A673 (cell line): ENCODE data around the gene IFT57. TPM values are rescaled to one million over a fixed set of nuclear protein-coding genes. Genes with fewer than 3 reads are reported as not detected.

ENCODE experiments used
- BruUV-seq: library from RNA; stranded (reverse); fragments of 400-500 nt; replicated peaks from 2 replicates; lab custom pipeline; 2021; lab: Mats Ljungman, UMichigan
- CTCF ChIA-PET: fragments of 300-600 bp; sonication (Branson Sonifier 250); formaldehyde crosslinking; loops from one replicate; lab custom pipeline; 2022; ENCODE audit warnings: antibody characterized with exemption; lab: Charles Lee
- POLR2A ChIA-PET: fragments of 300-600 bp; sonication (Branson Sonifier 250); formaldehyde crosslinking; loops from one replicate; lab custom pipeline; 2022; ENCODE audit warnings: antibody characterized with exemption; ENCODE audit not compliant: low non-redundant PET; lab: Charles Lee
- DNase-seq: peaks from one replicate; pipeline ENCODE4 v3.0.0-alpha.2; 2015; ENCODE audit warnings: low spot score
- H3K27ac ChIP-seq: fragments of 200-600 bp; sonication (generic); 2 replicates; pipeline ENCODE4 v1.5.1; 2016; ENCODE audit warnings: mixed run types, low read depth, mild to moderate bottlenecking, mixed read lengths, antibody characterized with exemption, low read length; ENCODE audit not compliant: poor library complexity, severe bottlenecking
- H3K27me3 ChIP-seq: fragments of 200-600 bp; sonication (generic); replicated peaks from 2 replicates; pipeline ENCODE4 v1.6.1; 2017; ENCODE audit warnings: mixed run types, low read depth, mild to moderate bottlenecking, mixed read lengths, antibody characterized with exemption, low read length; ENCODE audit not compliant: insufficient read depth, poor library complexity
- H3K36me3 ChIP-seq: fragments of 200-600 bp; sonication (generic); 2 replicates; pipeline ENCODE4 v1.6.1; 2016; ENCODE audit warnings: mixed run types, mild to moderate bottlenecking, mixed read lengths, antibody characterized with exemption, low read length; ENCODE audit not compliant: insufficient read depth, poor library complexity, severe bottlenecking
- H3K4me1 ChIP-seq: fragments of 200-600 bp; sonication (generic); 2 replicates; pipeline ENCODE4 v1.6.1; 2017; ENCODE audit warnings: mixed run types, mild to moderate bottlenecking, mixed read lengths, antibody characterized with exemption, low read length; ENCODE audit not compliant: insufficient read depth, poor library complexity, severe bottlenecking
- H3K4me3 ChIP-seq: fragments of 200-600 bp; sonication (generic); 2 replicates; pipeline ENCODE4 v1.5.1; 2016; ENCODE audit warnings: low read depth, mixed run types, mild to moderate bottlenecking, mixed read lengths, low read length; ENCODE audit not compliant: poor library complexity, severe bottlenecking
- H3K9me3 ChIP-seq: fragments of 200-600 bp; sonication (generic); 2 replicates; pipeline ENCODE4 v1.6.1; 2016; ENCODE audit warnings: mixed run types, low read depth, mild to moderate bottlenecking, mixed read lengths, antibody characterized with exemption, low read length; ENCODE audit not compliant: poor library complexity, severe bottlenecking
- EZH2 ChIP-seq: fragments of 200-600 bp; sonication (generic); IDR thresholded peaks from 2 replicates; pipeline ENCODE4 v1.6.1; 2017; ENCODE audit warnings: borderline replicate concordance, low read depth, mild to moderate bottlenecking, mixed read lengths, antibody characterized with exemption, low read length; ENCODE audit not compliant: poor library complexity, severe bottlenecking
- intact Hi-C: fragments of 100-400 bp; cut with micrococcal nuclease; formaldehyde crosslinking; loops from one replicate; pipeline ENCODE4 v1.10.0; 2022; ENCODE audit not compliant: unreplicated experiment
- total RNA-seq: library from RNA; stranded (reverse); gene quantifications from 2 replicates; pipeline ENCODE4 v1.2.3, GENCODE V29; 2021
- TF ChIP-seq, protein P1 (sequence below): fragments of 300-800, 200-600 bp; sonication (generic); conservative IDR thresholded peaks from 2 replicates; pipeline ENCODE4 v1.5.1; 2017; ENCODE audit warnings: low read depth, mild to moderate bottlenecking, antibody characterized with exemption, low read length, moderate library complexity, mixed read lengths

IFT57 gene
- total RNA-seq, 1 experiment from 2014 or later: 40.9 TPM

DNA sequence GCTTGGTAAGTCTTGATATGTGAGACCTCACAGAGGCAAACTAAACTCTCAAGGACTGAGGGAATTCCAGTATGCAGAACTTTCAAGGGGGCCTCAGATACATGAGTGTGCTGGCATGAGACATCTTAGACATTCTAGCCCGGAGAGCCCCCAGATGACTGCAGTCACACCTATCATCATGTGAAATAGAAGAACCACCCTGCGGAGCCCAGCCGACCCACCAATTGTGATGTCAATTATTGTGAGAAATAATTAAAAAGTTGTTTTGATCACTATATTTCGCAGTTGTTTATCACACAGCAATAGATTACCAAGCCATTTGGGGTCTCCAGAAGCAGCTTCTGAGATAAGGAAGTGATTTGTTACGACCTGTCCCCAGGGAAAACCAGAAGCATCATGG, 76.1 kb downstream of the IFT57 start:
- no peak for DNase-seq
- no peaks in the 10 kb centered on the region for H3K27me3 ChIP-seq
- no peaks in the 10 kb centered on the region for H3K36me3 ChIP-seq
- H3K4me3 ChIP-seq: no peak overlapping the region
- H3K4me1 ChIP-seq: no peaks in the 10 kb centered on the region
- intact Hi-C loops: no loop called here
- TF ChIP-seq, protein P1, sequence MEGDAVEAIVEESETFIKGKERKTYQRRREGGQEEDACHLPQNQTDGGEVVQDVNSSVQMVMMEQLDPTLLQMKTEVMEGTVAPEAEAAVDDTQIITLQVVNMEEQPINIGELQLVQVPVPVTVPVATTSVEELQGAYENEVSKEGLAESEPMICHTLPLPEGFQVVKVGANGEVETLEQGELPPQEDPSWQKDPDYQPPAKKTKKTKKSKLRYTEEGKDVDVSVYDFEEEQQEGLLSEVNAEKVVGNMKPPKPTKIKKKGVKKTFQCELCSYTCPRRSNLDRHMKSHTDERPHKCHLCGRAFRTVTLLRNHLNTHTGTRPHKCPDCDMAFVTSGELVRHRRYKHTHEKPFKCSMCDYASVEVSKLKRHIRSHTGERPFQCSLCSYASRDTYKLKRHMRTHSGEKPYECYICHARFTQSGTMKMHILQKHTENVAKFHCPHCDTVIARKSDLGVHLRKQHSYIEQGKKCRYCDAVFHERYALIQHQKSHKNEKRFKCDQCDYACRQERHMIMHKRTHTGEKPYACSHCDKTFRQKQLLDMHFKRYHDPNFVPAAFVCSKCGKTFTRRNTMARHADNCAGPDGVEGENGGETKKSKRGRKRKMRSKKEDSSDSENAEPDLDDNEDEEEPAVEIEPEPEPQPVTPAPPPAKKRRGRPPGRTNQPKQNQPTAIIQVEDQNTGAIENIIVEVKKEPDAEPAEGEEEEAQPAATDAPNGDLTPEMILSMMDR: no peak
- no peak for TF ChIP-seq EZH2
- H3K27ac ChIP-seq: no peak overlapping the region
- H3K9me3 ChIP-seq: no peaks in the 10 kb centered on the region
- CTCF ChIA-PET: no interaction called here
- POLR2A ChIA-PET: no interaction called here
- BruUV-seq: no TSS peak

DNA sequence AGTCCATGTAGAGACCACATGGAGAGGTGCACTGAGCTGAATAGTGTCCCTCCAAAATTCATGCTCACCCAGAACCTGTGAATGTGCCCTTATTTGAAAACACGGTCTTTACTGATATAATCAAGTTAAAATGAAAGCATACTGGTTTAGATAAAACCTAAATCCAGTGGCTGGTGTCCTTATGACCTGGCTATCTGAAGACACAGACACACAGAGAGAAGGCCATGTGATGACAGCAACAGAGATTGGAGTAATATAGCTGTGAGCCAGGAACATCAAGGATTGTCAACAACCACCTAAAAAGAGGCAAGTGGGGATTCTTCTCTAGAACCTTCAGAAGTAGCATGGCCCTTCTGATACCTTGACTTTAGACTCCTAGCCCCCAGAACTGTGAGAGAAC, 76.6 kb downstream of the IFT57 start:
- no peaks in the 10 kb centered on the region for H3K4me1 ChIP-seq
- no TSS peak for BruUV-seq
- POLR2A ChIA-PET: no interaction called here
- intact Hi-C loops: no loop called here
- H3K4me3 ChIP-seq: no peak overlapping the region
- no peak for TF ChIP-seq EZH2
- no peak overlapping the region for H3K27ac ChIP-seq
- H3K9me3 ChIP-seq: no peaks in the 10 kb centered on the region
- H3K27me3 ChIP-seq: no peaks in the 10 kb centered on the region
- H3K36me3 ChIP-seq: no peaks in the 10 kb centered on the region
- no peak for DNase-seq
- CTCF ChIA-PET: no interaction called here

DNA sequence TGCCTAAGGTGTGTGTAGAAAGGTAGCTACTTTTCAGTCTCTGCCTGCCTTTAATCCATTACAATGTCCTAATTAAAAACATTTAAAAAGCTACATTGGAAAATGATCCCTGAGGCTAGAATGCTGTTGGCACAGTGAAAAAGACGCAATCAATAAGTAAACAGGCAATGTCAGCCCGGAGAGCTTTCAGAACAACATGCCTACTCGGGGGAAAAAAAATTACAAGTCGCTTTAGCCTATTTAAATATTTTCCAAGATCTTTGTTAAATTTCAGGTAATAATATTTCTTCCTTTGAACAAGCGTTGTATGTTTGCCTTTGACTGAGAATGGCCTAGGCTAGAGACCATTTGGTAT, 84.8 kb downstream of the IFT57 start:
- DNase-seq: no peak
- Histone ChIP-seq H3K27ac (no peak overlapping the region), H3K4me1 (peaks cover 8% of the 10 kb centered on the region), H3K4me3 (no peak overlapping the region), H3K36me3 (no peaks in the 10 kb centered on the region), H3K27me3 (no peaks in the 10 kb centered on the region), H3K9me3 (no peaks in the 10 kb centered on the region)
- intact Hi-C loops: no loop called here
- ChIA-PET CTCF (no interaction called here), POLR2A (no interaction called here)
- TF ChIP-seq, protein P1: no peak
- no peak for TF ChIP-seq EZH2
- no TSS peak for BruUV-seq
